ENCODE results near the gene SEC24D. TPM values are rescaled to one million over a fixed set of nuclear protein-coding genes. Genes with fewer than 3 reads are reported as not detected.

SEC24D gene
- total RNA-seq, 1 donor from 2014 or later, result 8.2 TPM

DNA sequence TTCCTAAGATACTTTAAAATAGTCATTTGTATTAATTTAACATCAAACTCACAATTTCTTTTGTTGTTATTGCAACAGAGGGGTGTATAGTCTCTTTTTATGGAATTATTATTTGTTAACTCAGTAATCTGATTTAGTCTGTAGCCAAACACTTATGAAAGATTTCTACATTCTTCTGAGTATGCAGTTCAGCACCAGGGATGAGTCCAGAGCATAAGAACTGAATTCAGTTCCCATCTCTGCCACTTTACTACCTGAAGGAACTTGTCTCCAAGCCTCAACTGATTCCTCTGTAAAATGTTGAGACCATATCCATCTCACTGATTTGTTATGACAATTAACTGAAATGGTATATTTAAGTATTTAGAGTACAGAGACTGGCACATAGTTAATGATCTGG, 105.2 kb downstream of the SEC24D start:
- DNase-seq (ENCODE audit: low spot score in 2 of 2) (no peak), FAIRE-seq (no peak)

DNA sequence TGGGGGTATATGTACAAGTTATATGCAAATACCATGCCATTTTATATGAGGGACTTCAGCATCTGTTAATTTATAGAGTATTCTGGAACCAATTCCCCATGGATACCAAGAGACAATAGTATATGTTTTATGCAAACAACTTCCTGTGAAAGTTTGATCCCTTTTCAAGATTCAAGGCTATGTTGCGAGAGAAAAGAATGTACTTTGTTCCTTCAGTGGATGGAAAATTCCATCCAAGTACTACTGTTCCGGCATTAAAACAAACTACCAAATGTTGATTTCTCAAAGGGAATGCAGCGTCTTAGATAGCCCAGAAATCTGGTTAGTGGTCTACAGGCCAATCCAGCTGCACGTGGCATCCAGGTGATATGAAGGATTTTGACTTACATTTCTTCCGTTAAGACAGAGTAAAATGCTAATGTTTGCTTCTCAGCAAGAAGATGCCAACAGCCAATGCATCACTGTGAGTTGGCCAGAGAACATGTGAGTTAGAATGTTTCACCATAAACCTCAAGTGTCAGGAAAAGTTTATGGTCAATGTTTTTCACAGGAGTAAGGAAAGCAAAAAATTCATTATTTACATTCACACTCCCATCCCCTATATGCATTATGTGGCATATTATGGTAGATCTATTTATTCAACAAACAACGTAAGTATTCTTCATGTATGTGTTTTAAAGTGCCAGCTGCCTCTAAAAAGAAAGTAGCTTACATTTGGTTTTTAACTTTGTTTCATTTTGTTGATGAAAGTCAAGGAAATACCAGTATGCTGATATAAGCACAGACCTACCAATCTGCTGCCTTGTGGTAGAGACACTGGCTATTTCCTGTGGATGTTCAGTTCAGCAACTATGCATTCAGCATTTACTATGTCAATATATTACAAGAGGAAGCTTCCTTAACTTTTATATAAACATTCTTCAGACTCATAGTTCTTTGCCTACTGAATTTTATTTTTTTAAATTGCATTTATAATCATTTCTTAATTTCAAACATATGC, 106.3 kb downstream of the SEC24D start:
- DNase-seq (ENCODE audit: low spot score in 2 of 2) (no peak), FAIRE-seq (no peak)

DNA sequence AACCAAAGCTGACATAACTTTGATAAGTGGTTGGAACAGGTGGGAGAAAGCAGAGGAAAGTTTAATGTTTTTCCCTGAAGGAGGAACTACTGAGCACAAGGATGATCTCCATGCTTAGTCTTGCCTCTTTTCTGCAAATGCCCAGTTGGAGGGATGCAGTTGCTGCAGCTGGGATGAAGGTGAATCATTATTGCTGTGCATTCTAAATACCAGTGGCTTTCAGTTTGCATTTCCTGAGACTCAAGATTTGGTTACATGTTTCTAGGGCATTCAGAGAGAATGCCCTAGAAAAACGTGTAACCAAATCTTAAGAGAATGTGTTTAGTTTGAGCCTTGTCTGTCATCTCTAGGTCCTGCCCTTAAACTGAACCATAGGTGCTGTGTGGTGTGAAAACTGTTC, 108.6 kb downstream of the SEC24D start:
- FAIRE-seq, result no peak

DNA sequence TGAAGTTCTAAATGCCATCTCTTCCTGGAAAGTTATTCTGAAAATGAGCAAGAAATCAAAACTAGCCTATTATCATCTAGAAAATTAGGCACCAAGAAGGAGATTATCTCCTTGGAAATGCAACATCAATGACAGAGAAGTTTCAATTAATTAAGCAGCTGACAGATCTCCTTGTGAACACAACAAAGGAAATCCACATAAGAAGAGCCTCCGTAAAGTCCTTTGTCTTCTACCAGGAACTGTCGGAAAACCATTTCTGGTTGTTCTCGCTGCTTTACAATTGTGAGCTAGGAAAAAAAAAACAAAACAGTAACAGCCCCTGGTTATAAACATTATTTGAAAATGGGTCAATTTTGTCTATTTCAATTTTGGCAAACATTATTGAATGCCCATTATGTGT, 112.6 kb downstream of the SEC24D start:
- no peak for FAIRE-seq
- no peak for DNase-seq (ENCODE audit: low spot score in 2 of 2)

More for the DNA sequence above, 108.6 kb downstream of the SEC24D start:
- DNase-seq (ENCODE audit: low spot score in 2 of 2), result no peak

- DNase-seq (ENCODE audit: low spot score in 2 of 2) (no peak), FAIRE-seq (no peak)
Observed at GRCh38 chr4:118721752-118722151, 114.2 kb downstream of the SEC24D start.

DNA sequence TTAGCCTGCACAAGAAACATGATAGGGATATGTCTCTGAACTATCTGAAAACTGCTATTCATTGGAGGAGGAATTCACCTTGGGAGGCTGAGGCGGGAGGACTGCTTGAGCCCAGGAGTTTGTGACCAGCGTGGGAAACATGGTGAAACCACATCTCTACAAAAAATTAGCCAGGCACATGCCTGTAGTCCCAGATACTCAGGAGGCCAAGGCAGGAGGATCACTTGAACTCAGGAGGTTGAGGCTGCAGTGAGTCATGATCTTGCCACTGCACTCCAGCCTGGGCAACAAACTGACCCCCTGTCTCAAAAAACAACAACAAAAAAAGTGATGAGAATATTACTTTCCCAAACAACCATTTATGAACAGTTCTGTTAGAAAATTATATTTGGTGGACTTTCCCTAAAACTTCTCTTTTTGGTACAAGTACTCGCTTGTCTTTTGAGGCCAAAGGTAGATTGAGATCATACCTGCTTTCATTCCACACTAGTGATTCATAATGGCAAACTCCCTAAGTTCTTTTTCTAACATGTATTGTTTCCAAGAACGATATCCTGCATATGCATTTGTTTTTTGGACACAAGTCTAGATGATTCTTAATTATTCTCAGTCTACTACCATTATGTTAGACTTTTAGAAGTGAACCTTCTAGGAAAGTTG, 117.3 kb downstream of the SEC24D start:
- DNase-seq (ENCODE audit: low spot score in 2 of 2), result no peak
- no peak for FAIRE-seq

DNA sequence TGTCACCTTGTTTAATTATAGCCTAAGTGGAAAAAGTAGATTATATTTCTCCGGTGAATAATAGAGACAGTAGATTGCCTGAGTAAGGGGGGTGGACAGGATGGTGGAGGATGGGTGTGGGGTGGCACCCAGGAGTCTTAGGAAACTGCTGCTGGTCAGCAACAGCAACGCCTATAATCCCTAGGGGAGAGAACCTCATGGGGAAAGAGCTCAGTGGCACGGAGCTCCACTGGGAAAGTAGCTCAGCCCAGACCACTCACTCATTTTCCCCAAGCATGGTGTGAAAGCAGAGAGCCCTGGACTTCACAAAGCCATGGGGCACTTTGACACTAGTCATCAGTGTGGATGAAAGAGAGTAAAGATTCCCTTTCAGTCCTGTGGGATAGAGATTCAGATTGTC, 119.6 kb downstream of the SEC24D start:
- DNase-seq (ENCODE audit: low spot score in 2 of 2) (no peak), FAIRE-seq (no peak)

- DNase-seq (ENCODE audit: low spot score in 2 of 2) (no peak), FAIRE-seq (no peak)
Observed at GRCh38 chr4:118714682-118715081, 121.2 kb downstream of the SEC24D start.

DNA sequence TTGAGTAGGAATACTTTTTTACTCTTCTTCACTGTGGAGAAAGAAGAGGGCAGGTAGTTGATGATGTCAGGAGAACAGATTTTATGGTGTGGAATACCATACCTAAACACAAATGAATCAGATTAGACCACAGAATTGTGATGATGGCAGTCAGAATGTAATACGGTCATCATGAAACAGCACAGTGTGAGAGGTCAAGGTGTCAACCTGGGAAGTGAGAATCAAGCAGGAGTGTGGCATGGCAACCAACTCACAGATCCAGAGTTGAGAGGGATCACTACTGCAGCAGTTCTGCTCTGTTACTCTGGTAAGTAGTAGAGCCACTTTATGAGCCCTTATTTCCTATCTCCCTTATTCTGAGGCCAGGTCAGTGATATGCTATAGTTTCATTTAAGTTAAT, 123.1 kb downstream of the SEC24D start:
- FAIRE-seq, result no peak
- DNase-seq (ENCODE audit: low spot score in 2 of 2), result no peak

DNA sequence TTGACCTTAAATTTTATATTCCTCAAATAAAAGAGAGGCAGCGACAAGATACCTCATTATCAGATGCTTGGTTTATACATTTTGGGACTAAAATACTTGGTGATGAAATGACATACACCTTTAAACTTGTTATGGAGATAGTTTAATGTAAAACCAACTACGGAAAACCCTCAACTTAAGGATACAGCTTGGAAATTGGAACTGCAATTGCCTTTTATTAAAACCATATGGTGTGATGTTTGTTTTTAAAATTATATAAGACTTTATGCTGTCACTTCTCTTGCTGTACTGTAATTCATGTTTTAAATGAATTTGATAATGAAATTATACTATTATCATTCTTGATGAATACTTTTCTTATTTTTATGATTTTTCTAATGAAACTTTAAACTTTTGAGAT, 124.9 kb downstream of the SEC24D start:
- DNase-seq (ENCODE audit: low spot score in 2 of 2) (no peak), FAIRE-seq (peak; percentile 66)

- no peak for DNase-seq (ENCODE audit: low spot score in 2 of 2)
- no peak for FAIRE-seq
Observed at GRCh38 chr4:118703118-118703517, 132.8 kb downstream of the SEC24D start.

- FAIRE-seq, result no peak
Observed at GRCh38 chr4:118684873-118685811, 150.8 kb downstream of the SEC24D start, which contains the start of gene METTL14. METTL14 (plus strand) TSS chr4:118685392; CDS start chr4:118685535, 143 bp downstream.

DNA sequence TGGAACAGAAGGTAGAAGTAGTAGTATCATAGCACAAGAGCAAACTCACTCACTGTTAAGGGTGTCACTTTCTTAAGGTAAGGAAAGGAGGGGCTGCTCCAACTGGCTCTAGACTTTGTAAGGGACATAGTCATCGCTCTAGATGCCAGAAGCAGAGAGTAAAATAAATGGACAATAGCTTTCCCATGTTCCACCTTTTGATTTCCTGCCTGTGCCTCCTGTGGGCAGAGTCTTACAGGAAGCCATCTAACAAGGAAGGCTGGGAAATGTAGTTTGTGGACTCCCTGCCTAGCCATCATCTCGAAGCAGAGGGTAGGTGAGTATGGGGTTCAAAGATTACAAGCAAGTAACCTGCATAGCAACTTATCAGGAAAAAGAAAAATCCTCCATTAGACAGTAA, 152.4 kb downstream of the SEC24D start:
- DNase-seq (ENCODE audit: low spot score in 2 of 2) (no peak), FAIRE-seq (no peak)

More at GRCh38 chr4:118684873-118685811, 150.8 kb downstream of the SEC24D start, which contains the start of gene METTL14:
- DNase-seq (ENCODE audit: low spot score in 2 of 2), result peak; percentile 48 to 79

DNA sequence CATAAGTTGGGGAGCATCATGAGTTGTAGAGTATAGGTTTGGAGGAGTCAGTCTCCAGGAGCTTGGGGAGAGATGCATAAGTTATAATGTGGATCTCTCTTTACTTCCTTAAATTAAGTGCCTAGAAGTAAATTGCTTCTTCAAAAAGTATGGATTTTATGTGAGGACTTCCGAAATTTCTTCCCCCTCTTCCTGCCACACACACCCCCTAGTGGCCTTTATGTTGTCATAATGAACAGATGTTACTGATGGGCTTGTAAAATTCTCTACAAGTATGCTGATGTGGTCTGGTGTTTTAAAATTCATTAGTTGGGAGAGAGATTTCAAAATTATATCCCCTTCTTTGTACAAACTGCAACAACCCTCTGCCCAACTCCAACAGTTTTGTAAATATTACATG, 153.0 kb downstream of the SEC24D start:
- FAIRE-seq (no peak), DNase-seq (ENCODE audit: low spot score in 2 of 2) (no peak)

GRCh38 chr4:118680808-118681207, 155.1 kb downstream of the SEC24D start:
- DNase-seq (ENCODE audit: low spot score in 2 of 2), result no peak

DNA sequence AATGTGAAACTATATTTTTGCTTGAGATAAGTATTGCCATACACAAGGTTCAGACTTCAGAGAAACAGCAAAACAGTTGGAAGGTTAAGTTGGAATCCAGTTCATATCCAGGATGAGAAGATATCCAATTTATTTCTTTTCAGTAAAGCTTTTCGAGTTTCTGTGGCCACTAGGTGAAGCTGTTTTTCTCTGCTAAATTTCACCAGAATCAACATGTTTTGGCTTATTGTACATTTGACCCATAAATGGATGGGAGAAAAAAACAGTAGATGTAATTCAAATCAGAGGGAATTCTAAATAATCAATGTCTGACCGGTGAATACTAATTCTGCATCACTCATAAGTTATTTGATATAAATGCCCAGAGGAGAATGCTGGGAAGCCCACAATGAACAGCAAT, 159.8 kb downstream of the SEC24D start:
- no peak for FAIRE-seq

More at GRCh38 chr4:118680808-118681207, 155.1 kb downstream of the SEC24D start:
- FAIRE-seq, result no peak

More for the DNA sequence above, 159.8 kb downstream of the SEC24D start:
- DNase-seq (ENCODE audit: low spot score in 2 of 2), result no peak
